HG03558 (cell line): ENCODE measurements around the gene CBLB.
A peak's percentile ranks its signal among the peaks of the same experiment; 100 is the strongest.

Source experiments
- ATAC-seq: cut with Tn5 transposase; IDR thresholded peaks from one replicate; pipeline ENCODE4 v1.9.1; 2021; ENCODE audit warnings: moderate number of reproducible peaks; ENCODE audit not compliant: unreplicated experiment; ENCODE audit errors: extremely low read depth

CBLB gene

DNA sequence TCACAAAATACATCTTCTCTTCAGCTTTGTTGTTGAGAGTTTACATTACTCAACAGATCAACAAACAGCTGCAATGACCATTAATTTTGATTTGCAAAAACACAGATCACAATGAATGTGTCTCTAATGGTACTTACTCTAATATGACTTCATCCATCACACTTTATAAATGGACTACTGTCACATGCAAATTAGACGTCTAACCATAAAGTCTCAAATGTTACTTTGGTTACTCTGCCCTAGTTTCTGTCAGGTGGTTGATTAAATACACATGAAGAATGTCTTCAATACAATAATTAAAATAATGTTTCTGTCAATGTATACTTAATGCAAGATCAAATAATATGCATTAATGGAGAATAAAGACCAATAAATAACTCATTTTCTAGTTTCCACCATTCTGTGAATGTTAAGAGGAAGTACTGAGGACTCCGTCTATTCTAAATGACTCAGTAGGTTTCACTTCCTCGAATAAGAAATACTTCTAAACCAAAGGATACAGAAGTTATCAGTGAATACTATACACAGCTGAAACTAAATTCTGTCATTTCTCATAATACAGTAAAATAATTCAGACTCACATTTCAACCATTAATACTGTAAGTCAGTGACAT is 145.8 kb downstream of the CBLB start:
- peak; percentile 100 for ATAC-seq

DNA sequence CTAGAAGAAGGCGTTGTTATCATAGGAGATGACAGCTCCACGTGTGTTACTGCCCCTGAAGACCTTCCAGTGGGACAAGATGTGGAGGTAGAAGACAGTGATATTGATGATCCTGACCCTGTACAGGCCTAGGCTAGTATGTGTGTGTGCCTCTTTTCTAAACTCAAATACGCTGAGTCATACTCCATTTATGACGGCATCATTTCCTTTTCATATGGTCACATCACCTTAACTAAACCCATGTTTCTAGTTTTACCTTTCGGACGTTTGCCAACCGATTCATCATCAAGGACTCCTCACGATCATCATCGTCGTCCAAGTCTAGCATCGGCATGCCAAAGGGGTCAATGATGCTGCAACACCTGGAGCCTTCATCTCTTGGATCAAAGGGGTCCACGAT is 149.0 kb downstream of the CBLB start:
- no peak for ATAC-seq

DNA sequence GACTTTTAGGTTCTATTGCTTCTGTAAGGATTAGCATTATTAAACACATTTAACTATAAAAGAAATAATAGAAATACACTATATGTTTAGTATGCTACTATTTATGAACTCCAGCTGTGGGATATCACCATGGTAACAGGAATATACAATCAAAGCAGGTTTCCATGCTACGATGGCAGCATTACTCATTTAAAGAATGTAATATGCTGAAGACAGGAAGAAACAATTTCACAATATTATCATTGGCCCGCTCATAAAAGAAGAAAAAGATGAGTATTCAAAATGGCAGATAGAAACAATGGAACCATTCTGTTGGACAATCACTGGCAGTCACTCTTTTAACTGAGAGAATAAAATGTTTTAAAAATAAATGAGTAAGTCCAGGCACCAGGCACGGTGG is 153.4 kb downstream of the CBLB start:
- no peak for ATAC-seq

- ATAC-seq = no peak
Measured at GRCh38 chr3:105714453-105714852, 154.4 kb downstream of the CBLB start.

DNA sequence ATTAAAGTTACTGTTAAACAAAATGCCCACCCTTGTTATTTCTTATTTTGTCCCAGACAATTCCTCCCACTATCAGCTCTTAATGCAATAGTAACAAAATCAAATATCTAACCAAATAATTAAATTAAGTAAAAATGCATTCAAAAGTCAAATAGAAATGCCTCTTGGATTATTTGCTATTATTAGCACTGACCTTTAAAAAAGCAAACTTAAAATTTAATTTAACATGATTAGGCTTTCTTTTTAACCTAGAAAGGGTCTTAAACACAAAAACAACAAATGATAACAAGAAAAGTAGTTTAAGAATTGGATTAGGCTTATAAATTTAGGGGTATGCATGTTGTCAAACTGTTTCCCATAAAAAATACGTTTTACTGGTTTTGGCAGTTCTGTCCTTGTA is 159.8 kb downstream of the CBLB start:
- ATAC-seq = no peak

GRCh38 chr3:105707009-105707408 is 161.8 kb downstream of the CBLB start:
- ATAC-seq = no peak

- ATAC-seq = no peak
Measured at GRCh38 chr3:105704726-105705410, 163.9 kb downstream of the CBLB start.

DNA sequence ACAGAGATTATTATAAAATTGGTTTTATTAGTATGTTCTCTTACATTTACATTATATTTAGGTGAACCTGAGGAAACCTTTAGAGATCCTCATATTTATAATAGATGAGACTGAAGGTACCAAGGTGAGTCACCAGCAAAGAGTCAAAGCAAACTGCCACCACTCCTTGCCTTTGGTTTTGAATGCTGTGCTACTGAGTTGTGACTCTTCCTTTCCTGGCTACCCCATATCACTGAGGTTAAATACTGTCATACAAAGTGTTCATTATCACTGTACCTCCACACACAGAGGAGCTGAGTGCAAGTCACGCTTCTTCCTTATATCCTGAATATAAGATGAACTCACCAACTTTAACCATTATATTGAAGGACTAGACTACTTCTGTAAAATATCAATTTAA is 168.2 kb downstream of the CBLB start:
- no peak for ATAC-seq

DNA sequence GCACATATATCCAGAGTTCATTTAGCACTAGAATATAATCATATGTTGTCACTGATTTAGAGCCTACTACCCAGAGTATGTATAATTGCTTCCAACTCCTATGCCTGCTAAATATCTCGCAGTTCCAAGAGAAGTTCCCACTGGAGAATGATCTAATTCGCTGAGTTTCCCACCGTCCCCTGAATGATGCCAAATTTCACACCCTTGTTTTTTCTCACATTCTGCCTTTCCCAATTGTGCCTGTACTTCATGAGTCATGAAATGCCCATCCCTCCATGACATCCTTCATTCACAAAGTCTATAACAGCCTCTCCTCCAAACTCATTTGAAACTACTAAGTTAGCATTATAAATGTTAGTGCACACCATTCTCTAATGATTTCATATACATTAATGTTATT is 177.2 kb downstream of the CBLB start:
- no peak for ATAC-seq

DNA sequence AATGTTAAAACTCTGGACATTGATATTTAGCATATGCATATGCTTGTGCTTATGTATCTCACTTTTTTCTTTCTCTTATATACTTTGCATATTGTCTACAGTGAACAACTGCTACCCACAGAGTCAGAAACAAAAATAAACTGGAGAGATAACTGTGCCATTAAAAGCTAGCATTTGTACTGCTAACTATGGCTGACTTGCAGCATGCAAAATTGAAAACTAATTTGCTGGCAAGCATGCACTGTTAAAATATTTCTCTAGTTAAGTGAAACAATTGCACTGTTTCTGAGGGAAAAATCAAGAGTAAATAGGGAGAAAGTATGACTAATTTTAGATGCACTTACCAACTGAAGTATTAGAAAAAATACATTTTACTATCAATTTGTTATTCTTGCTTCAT is 177.8 kb downstream of the CBLB start:
- ATAC-seq = no peak

DNA sequence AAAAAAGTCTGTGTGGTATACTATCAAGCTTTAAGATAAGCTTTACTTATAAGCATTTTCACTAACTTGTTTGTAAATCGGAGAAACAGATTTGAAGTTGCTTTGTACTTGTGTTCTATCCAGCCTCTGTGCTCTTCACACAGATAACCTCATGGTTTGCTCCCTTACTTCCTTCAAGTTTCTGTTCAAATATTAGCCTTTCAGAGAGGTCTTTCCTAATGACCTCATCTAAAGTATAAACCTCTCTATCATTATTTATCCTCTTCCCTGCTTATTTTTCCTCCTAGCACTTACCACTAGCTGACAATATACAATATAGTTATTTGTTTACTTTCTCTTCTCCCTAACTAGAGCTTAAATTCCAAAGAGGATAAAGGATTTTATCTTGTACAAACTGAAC is 180.0 kb downstream of the CBLB start:
- no peak for ATAC-seq

DNA sequence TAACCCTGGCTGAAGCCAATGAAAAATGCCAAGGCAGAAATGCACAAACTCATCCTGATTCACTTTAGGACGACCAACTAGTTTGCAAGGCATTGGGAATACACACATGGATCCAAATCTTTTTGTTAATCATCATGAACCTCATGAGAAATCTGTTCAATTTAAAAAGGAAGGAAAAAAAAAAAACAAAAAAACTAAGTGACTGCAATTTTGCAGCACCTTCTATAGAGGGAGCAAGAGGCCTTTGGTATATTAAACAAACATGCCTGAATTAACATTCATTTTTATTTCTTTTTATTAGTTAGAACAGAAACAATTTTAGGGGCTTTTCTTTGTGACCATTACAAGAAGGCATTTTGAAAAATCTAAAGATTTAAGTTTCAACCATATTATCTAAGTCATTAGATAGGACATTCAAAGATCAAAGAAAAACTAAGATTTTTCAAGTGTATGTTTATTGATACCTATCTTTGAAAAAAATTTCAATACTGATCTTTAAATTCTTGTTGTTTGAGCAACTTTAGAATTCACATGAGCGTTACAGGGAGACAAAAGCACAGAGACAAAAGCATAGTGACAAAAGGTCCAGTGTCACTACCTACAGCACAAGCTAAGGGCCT is 182.4 kb downstream of the CBLB start:
- no peak for ATAC-seq

DNA sequence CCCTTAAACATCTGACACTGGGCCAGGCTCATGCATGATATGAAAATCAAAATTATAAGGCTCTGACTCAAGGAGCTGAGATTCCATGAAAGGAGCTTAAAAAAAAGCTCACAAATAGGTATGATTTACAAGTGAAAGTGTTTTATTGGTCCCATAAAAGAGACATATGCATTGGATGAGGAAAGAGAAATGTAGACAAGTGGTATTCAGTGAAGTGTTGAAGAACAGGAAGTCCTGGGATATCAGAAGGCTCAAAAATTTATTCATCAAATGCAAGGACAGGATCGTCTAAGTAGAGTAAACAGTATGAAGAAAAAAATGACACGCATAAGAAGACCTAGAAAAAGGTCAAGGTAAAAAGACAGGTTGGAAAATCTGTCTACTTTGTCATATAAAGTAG is 188.9 kb downstream of the CBLB start:
- no peak for ATAC-seq

DNA sequence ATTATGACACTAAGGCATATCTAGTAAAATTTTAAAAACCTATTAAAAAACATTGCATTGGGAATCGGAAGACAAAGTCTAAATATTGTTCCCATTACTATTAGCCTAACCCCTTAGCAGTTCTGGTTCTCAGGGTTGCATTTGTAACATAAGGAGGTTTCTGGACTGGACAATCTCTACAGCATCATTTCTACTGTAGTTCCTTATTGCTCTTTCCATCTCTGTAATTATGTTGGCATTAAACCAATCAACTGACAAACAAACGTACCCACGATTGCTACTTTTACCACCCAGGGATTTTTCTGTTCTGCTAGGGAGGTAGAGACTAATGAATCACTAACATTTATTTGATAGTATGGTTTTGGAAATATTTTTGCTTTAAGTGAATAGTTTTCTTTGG is 190.8 kb downstream of the CBLB start:
- no peak for ATAC-seq

GRCh38 chr3:105676621-105677300 is 192.1 kb downstream of the CBLB start:
- ATAC-seq = no peak

DNA sequence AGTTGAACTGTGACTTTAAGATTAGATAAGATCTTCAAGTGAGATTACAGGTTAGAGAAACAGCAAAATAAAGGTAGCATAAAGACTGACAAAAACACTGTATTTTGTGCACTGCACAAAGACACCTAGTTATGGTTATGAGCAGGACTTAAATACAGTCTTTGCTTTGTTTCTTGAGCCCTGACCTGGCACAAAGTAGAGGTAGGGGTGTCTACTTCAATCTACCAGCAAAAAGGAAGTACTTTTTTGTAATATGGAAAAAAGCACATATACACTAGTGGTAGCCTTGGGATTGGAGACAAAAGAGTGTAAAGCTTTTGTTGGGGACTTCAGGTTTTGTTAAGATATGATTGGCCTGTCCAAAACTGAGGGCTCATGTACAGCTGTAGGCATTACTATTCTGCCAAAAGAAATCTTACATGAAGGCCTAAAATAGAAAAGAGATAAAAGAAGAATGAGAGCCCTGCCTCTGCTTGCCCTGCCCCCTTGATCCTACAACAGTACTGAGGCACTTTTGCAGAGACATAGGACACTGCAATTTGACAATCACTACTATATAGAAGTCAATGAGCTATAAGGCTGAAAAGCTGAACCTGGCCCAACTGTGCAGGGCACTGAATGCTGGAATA is 194.3 kb downstream of the CBLB start:
- ATAC-seq = no peak

- ATAC-seq = no peak
Measured at GRCh38 chr3:105672996-105673395, 195.8 kb downstream of the CBLB start.

- no peak for ATAC-seq
Measured at GRCh38 chr3:105662306-105662705, 206.5 kb downstream of the CBLB start.

DNA sequence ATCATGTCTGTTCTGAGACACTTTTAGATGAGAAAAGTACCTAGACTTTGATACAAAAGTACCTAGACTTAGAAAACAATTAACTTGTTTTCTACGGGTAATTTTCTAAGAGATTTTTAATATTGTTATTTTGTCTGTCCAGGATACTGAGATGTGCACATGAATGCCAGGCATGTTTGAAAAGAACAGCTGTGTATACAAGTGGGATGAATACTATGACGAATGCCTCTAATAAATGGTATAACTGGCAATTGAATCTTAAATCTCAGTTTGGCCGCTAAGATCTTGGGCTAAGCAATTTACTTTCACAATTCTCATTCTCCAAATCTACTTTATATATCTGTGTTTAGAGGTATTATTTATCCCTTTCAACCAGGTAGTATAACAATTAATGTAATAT is 207.4 kb downstream of the CBLB start:
- ATAC-seq = no peak

GRCh38 chr3:105656651-105657504 is 211.9 kb downstream of the CBLB start:
- ATAC-seq = no peak
